K562 (cell line): ENCODE measurements around the gene PPP1R10. TPM values are rescaled to one million over a fixed set of nuclear protein-coding genes. Genes with fewer than 3 reads are reported as not detected.

Experiments
- ATF4 ChIP-seq: fragments of 450-650 bp; formaldehyde crosslinking; IDR thresholded peaks from 2 replicates; pipeline ENCODE4 v1.4.0; 2022; ENCODE audit warnings: mild to moderate bottlenecking, moderate library complexity
- DACH1 ChIP-seq: fragments of 450-650 bp; IDR thresholded peaks from 2 replicates; pipeline ENCODE4 v1.6.1; 2018; ENCODE audit not compliant: partially characterized antibody
- E2F4 ChIP-seq: sonication (generic); formaldehyde crosslinking; IDR thresholded peaks from 2 replicates; pipeline ENCODE4 v1.8.0; 2022; ENCODE audit warnings: mild to moderate bottlenecking, low read depth, missing genetic modification reagents
- E4F1 ChIP-seq: fragments of 250-450 bp; sonication (Bioruptor Pico); IDR thresholded peaks from 2 replicates; pipeline ENCODE4 v1.5.0; 2021; ENCODE audit warnings: mild to moderate bottlenecking, borderline replicate concordance
- HBP1 ChIP-seq: fragments of 450-650 bp; formaldehyde crosslinking; IDR thresholded peaks from 2 replicates; pipeline ENCODE4 v1.4.0; 2022; ENCODE audit warnings: missing genetic modification characterization
- IRF1 ChIP-seq: sonication (generic); formaldehyde crosslinking; IDR thresholded peaks from 2 replicates; pipeline ENCODE4 v1.8.0; 2022; ENCODE audit warnings: missing genetic modification reagents, mild to moderate bottlenecking, borderline replicate concordance
- MXD1 ChIP-seq: fragments of 250-450 bp; sonication (Bioruptor Pico); IDR thresholded peaks from 2 replicates; pipeline ENCODE4 v1.8.0; 2021; ENCODE audit warnings: borderline replicate concordance, mild to moderate bottlenecking, moderate library complexity; ENCODE audit not compliant: poor library complexity, severe bottlenecking
- NFYB ChIP-seq: IDR thresholded peaks from 2 replicates; pipeline ENCODE4 v1.6.1; 2011; ENCODE audit warnings: mild to moderate bottlenecking, moderate library complexity; ENCODE audit not compliant: insufficient read length; ENCODE audit errors: extremely low read depth
- NONO ChIP-seq, 2 experiments: fragments of 200-400 bp in 1 of 2; fragments of 450-650 bp in 1 of 2; formaldehyde crosslinking in 1 of 2; IDR thresholded peaks; 2 replicates each; pipeline ENCODE4 v1.6.1; 2017; ENCODE audit warnings: low read depth in 2 of 2, mild to moderate bottlenecking in 2 of 2, moderate library complexity in 2 of 2, low read length in 1 of 2
- SUPT5H ChIP-seq: fragments of 450-650 bp; IDR thresholded peaks from 2 replicates; pipeline ENCODE4 v1.6.1; 2016
- TAF1 ChIP-seq: IDR thresholded peaks from 2 replicates; pipeline ENCODE4 v1.6.1; 2011; ENCODE audit warnings: mild to moderate bottlenecking, low read length, moderate library complexity; ENCODE audit not compliant: insufficient read depth, control insufficient read depth, severe bottlenecking; ENCODE audit errors: extremely low read depth
- TBL1XR1 ChIP-seq, 2 experiments: IDR thresholded peaks; 2 replicates each; pipeline ENCODE4 v1.6.1; 2012; ENCODE audit warnings: improper control_type of control experiment in 2 of 2, low read length in 2 of 2, mild to moderate bottlenecking in 1 of 2
- polyA plus RNA-seq, 8 experiments: library from polyadenylated mRNA; depleted of rRNA in 4 of 8; stranded (reverse) in 5 of 8; unstranded in 3 of 8; fragments of >200 nt; fragmentation: Nextera tagmentation in 2 of 8; fragmentation: Illumina TruSeq in 1 of 8; extraction: Ambion mirVana in 2 of 8; extraction: Trizol in 1 of 8; gene quantifications; 2 replicates each; pipeline versions ENCODE4 v1.2.1 to v1.2.3, GENCODE V29; 2011 to 2014; ENCODE audit warnings: inconsistent platforms in 1 of 8, missing spikeins in 1 of 8
- total RNA-seq, 7 experiments: library from RNA; depleted of rRNA in 6 of 7; stranded (reverse); fragments of >200 nt in 6 of 7; fragmentation: Illumina TruSeq in 2 of 7; extraction: Trizol in 2 of 7; gene quantifications; 2 replicates each; pipeline versions ENCODE4 v1.2.1 to v1.2.3, GENCODE V29; 2011 to 2021; ENCODE audit warnings: low replicate concordance in 1 of 7

The PPP1R10 gene
- total and polyA plus RNA-seq, 9 of the 15 experiments (the other 6 are each of a cell fraction or from before 2014, with no cell fraction given), result 14.1 to 65.5 (median 32.6) TPM

- TF ChIP-seq IRF1 (CRISPR knock-in tag) (no peak), E2F4 (CRISPR knock-in tag) (peak; percentile 59), MXD1 (no peak), SUPT5H (peak; percentile 93), TBL1XR1 (IDR thresholded peaks at IDR 0.05; ENCODE audit: low read length in 2 of 2) (peak in 1 of 2 experiments; percentile 50; a peak in 2 of 4 replicates), ATF4 (CRISPR knock-in tag) (no peak), E4F1 (CRISPR knock-in tag) (no peak), DACH1 (no peak), TAF1 (peak; percentile 94), NFYB (no peak), HBP1 (no peak; the same call in 1 of the 2 replicates), NONO (IDR thresholded peaks at IDR 0.05; ENCODE audit: low read depth in 2 of 2, low read length in 1 of 2) (no peak)
Measured at GRCh38 chr6:30556906-30557682, 59.9 kb downstream of the PPP1R10 start, which contains the start of gene PRR3 (continued).
